ENCODE measurements around the gene DEPDC5.
"Not testable (repeated sequence)": the region's sequence is repeated elsewhere in the genome, so short reads cannot be mapped to it uniquely, and the experiment has no call there.

Gene DEPDC5

GRCh38 chr22:31764785-31765184 lies 11.0 kb downstream of the DEPDC5 start:
- TF ChIP-seq CTCF (IDR thresholded peaks at IDR 0.05; ENCODE audit: borderline replicate concordance, insufficient read depth, low read depth, low read length) = no peak
- H3K4me3 ChIP-seq (ENCODE audit: low read depth, low read length) = no peak overlapping the region

GRCh38 chr22:31768422-31769059 lies 14.7 kb downstream of the DEPDC5 start:
- TF ChIP-seq CTCF (IDR thresholded peaks at IDR 0.05; ENCODE audit: borderline replicate concordance, insufficient read depth, low read depth, low read length) = no peak

GRCh38 chr22:31773416-31773815 lies 19.6 kb downstream of the DEPDC5 start:
- TF ChIP-seq CTCF (IDR thresholded peaks at IDR 0.05; ENCODE audit: borderline replicate concordance, insufficient read depth, low read depth, low read length) = no peak
- no peak overlapping the region for H3K4me3 ChIP-seq (ENCODE audit: low read depth, low read length)

More at GRCh38 chr22:31768422-31769059, 14.7 kb downstream of the DEPDC5 start:
- no peak overlapping the region for H3K4me3 ChIP-seq (ENCODE audit: low read depth, low read length)

GRCh38 chr22:31776231-31776630 lies 22.4 kb downstream of the DEPDC5 start:
- no peak for TF ChIP-seq CTCF (IDR thresholded peaks at IDR 0.05; ENCODE audit: borderline replicate concordance, insufficient read depth, low read depth, low read length)
- H3K4me3 ChIP-seq (ENCODE audit: low read depth, low read length) = no peak overlapping the region

- H3K4me3 ChIP-seq (ENCODE audit: low read depth, low read length) = no peak overlapping the region
- TF ChIP-seq CTCF (IDR thresholded peaks at IDR 0.05; ENCODE audit: borderline replicate concordance, insufficient read depth, low read depth, low read length) = no peak
These were observed 36.0 kb downstream of the DEPDC5 start for GRCh38 chr22:31789803-31790202.

GRCh38 chr22:31790240-31790639 lies 36.4 kb downstream of the DEPDC5 start:
- 0 out of 2 replicates have a peak, but pooled peaks have one; percentile 2 for TF ChIP-seq CTCF (IDR thresholded peaks at IDR 0.05; ENCODE audit: borderline replicate concordance, insufficient read depth, low read depth, low read length)
- H3K4me3 ChIP-seq (ENCODE audit: low read depth, low read length) = no peak overlapping the region

- H3K4me3 ChIP-seq (ENCODE audit: low read depth, low read length) = not testable (repeated sequence)
These were observed 45.5 kb downstream of the DEPDC5 start for GRCh38 chr22:31799358-31799757.

All from GM12875 (cell line).